Hematopoietic multipotent progenitor cell treated with erythropoietin and hydrocortisone succinate and interleukin-3 and kit ligand, for 4 days (in vitro differentiated cells): ENCODE results near the gene UBE2H.
"Not testable (repeated sequence)": the region's sequence is repeated elsewhere in the genome, so short reads cannot be mapped to it uniquely, and the experiment has no call there.

ENCODE experiments used
- DNase-seq: peaks from one replicate; pipeline ENCODE4 v3.0.0-alpha.2; 2015

UBE2H gene

GRCh38 chr7:129907122-129907736 is 45.5 kb downstream of the UBE2H start:
- peak; percentile 58 for DNase-seq

DNA sequence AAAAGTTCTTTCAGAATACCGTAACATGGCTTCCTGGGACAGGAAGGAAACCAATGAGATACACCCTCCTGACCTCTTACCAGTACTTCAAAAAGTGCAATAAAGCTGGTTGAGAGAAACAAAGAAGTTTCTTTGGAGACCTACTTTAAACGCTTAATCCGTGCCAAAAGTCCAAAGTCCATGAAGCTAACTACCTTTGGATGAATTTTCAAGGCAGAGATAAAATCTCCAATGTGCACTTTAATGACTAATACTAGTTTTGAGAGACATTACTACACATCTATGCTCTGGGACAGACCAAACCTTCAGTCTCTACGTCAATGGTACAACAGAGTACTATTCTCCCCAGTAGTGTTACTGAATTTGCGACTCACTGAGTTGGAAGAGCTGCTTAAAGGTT is 46.1 kb downstream of the UBE2H start:
- DNase-seq, result no peak

DNA sequence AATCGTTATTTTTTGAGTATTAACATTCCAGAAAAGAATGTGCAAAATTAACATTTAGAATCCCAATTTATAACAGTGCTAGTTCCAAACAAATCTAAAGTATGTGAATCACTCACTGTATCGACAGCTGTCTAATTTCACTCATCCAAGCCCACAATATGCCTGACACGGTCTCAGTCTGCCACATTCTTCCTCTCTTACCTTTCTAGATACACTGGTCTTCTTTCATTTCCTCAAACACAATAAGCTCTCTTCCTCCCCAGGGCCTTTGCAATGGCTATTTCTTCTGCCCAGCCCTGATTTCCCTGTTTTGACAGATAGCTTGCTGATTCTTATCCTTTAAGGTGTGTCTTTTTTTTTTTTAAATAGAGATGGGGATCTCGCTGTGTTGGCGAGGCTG is 48.8 kb downstream of the UBE2H start:
- no peak for DNase-seq

DNA sequence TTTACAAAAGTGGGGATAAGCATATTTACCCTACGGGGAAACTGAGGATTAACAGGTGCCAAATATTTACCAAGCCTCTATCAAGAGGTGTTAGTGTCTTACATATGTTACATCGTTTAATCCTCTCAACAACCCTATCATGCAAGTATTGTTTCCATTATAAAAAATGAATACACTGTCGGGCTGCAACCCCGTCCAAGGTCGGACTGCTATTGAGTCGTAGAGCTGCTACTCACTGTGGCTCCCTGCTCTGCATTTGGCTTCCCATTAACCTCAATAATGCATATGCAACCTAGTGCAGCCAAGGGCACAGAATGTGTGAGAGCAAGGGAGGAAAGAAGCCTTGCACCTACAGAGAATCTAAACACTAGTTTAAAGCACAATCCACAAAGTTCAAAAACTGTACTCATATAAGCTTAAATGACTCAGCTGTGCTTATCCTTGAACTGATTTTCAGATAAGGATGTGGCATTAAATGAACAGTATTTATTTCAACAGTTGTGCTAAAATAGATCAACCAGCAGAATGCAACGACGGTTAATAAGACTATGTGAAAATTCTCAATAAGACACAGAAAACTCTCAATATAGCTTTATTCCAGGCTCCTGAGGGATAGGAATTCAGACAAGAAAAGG is 49.9 kb downstream of the UBE2H start:
- DNase-seq, result peak; percentile 36

- no peak for DNase-seq
Observed at GRCh38 chr7:129898502-129899160, 54.1 kb downstream of the UBE2H start.

- DNase-seq, result no peak
Observed at GRCh38 chr7:129898007-129898406, 54.8 kb downstream of the UBE2H start.

GRCh38 chr7:129896568-129897382 is 56.0 kb downstream of the UBE2H start:
- DNase-seq, result no peak

GRCh38 chr7:129894184-129894583 is 58.6 kb downstream of the UBE2H start:
- DNase-seq, result not testable (repeated sequence)

DNA sequence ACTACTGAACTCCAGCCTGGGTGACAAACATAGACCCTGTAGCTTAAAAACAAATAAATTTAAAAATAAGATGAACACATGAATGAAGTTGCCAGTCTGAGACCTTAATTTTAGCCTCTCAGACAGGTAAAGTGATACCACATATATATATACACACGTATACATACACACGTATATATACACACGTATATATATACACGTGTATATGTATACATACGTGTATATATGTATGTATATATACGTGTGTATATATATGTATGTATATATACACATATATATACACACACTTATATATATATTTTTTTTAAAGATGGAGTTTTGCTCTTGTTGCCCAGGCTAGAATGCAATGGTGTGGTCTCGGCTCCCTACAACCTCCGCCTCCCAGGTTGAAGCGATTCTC is 62.7 kb downstream of the UBE2H start:
- DNase-seq, result no peak

- no peak for DNase-seq
Observed at GRCh38 chr7:129889133-129889844, 63.5 kb downstream of the UBE2H start.

DNA sequence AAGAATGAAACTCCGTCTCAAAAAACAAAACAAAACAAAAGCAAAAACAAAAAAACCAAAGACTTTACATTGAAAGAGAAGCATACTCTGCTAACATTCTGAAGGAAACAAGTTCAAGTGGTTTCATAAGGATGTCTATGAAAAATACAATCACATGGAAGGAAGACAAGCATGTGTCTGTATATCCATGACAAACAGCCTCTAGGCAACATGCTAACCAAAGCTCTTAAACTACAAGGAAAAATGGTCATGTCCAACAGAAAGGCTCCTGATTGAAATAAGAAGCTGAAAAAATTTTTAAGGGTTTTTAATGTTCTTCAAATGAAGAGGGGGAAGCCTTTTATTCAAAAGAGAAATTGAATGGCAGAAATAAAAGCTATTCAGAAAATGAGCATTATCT is 64.9 kb downstream of the UBE2H start:
- DNase-seq, result no peak

GRCh38 chr7:129886818-129887186 is 66.0 kb downstream of the UBE2H start:
- DNase-seq, result no peak

DNA sequence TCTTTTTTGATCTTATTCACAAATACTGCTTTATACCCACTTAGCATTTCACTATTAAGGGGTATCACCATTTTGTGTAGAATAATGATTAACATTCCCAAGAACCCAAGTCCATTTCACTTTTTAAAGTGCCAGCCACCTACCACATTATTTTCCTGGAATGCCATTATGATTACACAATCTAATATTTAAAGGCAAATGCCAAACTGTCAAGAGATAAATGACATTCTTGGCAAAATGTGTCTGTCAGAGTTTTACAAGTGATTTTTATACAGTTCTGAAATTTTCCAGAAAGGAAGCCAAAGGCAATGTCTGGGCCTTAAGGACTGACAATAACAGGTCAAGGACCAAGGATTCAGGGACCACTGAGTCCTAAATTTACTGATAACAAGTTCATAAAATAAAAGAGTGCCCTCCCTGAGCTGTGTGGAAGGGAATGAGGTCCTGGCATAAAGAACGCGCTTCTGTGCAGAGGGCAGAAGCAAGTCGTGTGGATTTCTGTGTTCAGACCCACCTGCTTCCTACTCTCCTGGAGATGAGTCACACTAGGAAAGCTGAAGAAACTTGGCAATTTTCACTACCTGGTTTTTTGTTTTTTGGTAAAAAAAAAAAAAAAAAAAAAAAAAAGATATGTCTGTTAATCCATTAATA is 66.5 kb downstream of the UBE2H start:
- no peak for DNase-seq

DNA sequence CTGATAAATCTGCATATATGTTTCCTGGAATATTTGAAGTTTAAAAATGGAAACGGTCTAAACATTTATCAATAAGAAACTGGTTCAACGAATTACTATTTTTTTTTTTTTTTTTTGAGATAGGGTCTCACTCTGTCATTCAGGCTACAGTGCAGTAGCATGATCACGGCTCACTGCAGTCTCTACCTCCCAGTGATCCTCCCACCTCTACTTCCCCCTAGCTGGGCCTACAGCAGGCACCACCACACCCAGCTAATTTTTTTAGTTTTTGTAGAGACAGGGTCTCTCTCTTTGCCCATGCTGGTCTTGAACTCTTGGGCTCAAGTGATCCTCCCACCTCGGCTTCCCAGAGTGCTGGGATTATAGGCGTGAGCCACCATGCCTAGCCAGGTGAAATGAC is 68.3 kb downstream of the UBE2H start:
- no peak for DNase-seq

DNA sequence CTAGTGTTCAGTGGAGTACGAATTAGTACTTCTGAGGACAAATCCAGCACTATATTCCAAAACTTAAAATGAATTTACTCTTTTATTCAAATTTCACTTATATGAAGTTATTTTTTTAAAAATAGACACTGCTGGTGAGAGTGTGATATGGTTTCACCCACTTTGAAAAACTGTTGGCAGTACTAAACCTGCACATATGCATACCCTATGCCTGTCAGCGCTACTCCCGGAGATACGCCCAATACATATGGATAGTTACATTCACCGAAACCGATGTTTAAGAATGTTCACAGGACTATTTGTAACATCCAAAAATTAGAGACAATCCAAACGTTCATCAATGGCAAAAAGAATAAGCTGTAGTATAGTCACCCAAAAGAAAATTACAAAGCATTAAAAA is 69.6 kb downstream of the UBE2H start:
- no peak for DNase-seq

GRCh38 chr7:129882531-129882930 is 70.2 kb downstream of the UBE2H start:
- no peak for DNase-seq

DNA sequence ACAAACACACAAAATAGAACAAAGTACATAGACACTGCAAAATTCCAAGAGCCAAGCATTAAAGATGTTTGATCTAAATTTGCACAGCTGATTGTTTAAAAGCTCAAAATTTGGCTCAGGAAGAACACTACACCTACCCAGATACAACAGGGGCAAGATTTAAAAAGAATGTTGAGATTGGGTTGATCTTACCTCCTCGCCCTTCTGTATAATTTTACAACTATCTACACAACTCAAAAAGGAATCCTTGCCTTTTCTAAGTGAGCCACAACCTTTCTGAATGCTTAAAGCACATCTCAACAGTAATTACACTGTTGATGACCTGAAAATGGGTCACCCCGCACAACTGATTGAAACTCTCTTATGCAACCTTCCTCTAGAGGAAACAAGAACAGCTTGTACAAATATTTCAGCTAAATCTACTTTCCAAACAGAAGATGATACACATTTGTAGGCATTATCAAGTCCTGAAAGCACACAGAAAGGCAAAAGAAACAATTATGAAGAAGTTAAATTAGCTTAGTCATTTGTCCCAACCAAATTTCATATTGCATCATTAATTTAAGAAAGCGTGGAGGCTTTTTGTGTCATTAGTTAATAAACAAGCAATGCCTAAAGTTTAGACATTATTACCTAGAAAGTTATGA is 75.5 kb downstream of the UBE2H start:
- DNase-seq, result peak; percentile 38

DNA sequence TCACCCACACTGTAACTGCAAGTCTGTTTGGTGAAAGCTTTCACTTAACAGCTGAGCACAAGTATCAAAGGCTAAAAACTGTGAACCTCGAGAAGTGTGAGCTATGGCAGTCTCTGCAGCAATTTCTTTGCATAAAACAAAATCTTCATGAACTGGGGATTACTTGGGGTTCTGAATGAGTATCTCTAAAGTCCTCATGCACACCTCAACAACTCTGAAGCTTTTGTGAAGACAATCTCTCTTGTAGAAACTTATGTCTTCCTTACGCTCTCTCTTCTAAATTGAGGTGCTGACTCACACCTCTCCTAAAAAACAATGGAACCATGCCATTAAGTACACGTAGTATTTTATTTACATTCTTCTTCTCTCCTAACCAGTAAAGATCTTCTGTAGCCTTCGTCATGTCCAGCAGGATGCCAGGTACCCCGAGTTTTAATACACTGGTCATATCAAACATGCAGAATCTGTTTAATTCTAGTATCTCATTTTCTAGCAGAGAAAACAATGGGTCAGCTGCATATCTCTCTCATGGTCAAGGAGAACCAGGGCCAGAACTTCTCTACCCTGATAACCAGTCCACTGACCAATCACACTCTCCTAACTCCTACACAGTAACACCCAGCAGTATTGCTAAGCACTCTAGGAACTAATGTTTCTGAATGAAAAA is 76.9 kb downstream of the UBE2H start:
- no peak for DNase-seq

DNA sequence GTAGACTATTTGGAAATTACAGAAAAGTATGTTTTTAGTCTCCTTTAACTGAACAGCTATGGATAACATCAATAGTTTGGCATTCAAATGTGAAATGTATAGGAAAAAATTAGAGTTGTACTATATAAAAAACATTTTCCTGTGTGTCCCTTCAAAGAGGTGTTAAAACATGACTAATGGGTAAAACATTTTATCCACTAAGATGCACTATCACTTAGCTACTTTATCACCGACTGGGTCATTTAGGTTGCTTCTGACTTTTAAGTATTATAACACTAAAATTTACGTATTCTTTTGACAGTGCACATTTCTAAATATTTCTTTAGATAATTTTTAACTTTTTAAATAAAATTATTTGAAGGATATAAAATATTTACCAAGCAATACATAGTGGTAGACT is 77.6 kb downstream of the UBE2H start:
- DNase-seq, result no peak

DNA sequence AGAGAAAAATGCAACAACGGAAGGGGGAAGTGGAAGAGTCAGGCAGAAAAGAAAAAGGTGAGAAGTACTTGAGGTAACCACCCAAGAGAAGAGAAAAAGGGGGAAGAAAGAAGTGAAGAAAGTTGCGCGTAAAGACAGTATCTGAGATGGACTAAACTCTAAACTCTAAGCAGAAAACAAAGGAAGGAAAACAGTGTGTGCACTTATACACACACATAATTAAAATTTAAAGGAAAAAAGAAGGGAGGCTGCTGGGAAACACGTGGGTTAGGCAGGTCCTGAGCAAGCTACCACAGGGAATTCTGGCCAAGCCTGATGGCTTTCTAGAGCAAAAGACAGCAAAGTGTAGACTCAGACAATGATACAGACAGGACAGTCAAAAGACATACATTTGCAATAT is 78.0 kb downstream of the UBE2H start:
- DNase-seq, result no peak

DNA sequence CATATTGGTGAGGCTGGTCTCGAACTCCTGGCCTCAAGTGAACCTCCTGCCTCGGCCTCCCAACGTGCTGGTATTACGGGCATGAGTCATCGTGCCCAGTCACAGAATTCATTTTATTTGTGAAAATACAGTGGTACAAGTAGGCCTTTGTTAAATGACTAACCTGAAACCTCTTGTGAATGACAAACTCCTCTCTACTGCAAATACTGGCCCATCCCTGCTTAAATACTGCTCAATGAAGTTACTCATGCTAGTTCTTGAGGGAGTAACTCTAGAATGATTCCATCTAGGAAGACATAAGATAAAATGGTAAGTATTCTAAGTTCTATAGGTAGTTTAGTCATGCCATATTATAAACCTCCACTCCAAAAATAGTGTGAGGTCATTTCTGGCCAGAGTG is 80.7 kb downstream of the UBE2H start:
- no peak for DNase-seq
